Keratinocyte (primary cell): ENCODE results near the gene CAST. TPM values are rescaled to one million over a fixed set of nuclear protein-coding genes. Genes with fewer than 3 reads are reported as not detected.

ENCODE experiments used
- DNase-seq: peaks from one replicate; pipeline ENCODE4 v3.0.0-alpha.2; 2011; ENCODE audit warnings: low read depth, missing footprints, low spot score
- FAIRE-seq: peaks from 2 replicates; lab custom pipeline; 2011; peaks lifted over from hg19 to GRCh38; lab: Jason Lieb, UNC
- H2AFZ ChIP-seq: 2 replicates; pipeline ENCODE4 v1.6.0; 2012; ENCODE audit warnings: low read length, control low read depth, inconsistent platforms; ENCODE audit not compliant: control insufficient read depth
- H3K27ac ChIP-seq: 2 replicates; pipeline ENCODE4 v1.5.1; 2011; ENCODE audit warnings: low read length; ENCODE audit not compliant: control insufficient read depth, insufficient read depth
- H3K27me3 ChIP-seq: 3 replicates; pipeline ENCODE4 v1.6.0; 2011; ENCODE audit warnings: low read length; ENCODE audit not compliant: control insufficient read depth, insufficient read depth; ENCODE audit errors: extremely low read depth
- H3K36me3 ChIP-seq, 2 experiments: 2 replicates in 1 of 2; 3 replicates in 1 of 2; pipeline ENCODE4 v1.5.1; 2011; ENCODE audit warnings: low read length in 2 of 2, mild to moderate bottlenecking in 1 of 2; ENCODE audit not compliant: control insufficient read depth in 2 of 2, insufficient read depth in 2 of 2; ENCODE audit errors: extremely low read depth in 1 of 2
- H3K4me1 ChIP-seq: 3 replicates; pipeline ENCODE4 v1.5.1; 2011; ENCODE audit warnings: low read length; ENCODE audit not compliant: control insufficient read depth, insufficient read depth; ENCODE audit errors: extremely low read depth
- H3K4me2 ChIP-seq: 3 replicates; pipeline ENCODE4 v1.6.0; 2011; ENCODE audit warnings: low read depth, low read length; ENCODE audit not compliant: control insufficient read depth, insufficient read depth; ENCODE audit errors: extremely low read depth
- H3K4me3 ChIP-seq, 3 experiments: fragments of 200-600 bp in 1 of 3; sonication (generic) in 1 of 3; 2 replicates in 2 of 3; 3 replicates in 1 of 3; pipeline ENCODE4 v1.5.1; 2011 to 2016; ENCODE audit warnings: low read length in 3 of 3, mild to moderate bottlenecking in 3 of 3, control low read depth in 2 of 3, inconsistent platforms in 1 of 3, low read depth in 1 of 3, mixed read lengths in 1 of 3, mixed run types in 1 of 3, moderate library complexity in 1 of 3; ENCODE audit not compliant: control insufficient read depth in 2 of 3, insufficient read depth in 2 of 3; ENCODE audit errors: extremely low read depth in 1 of 3
- H3K79me2 ChIP-seq: 2 replicates; pipeline ENCODE4 v1.6.0; 2012; ENCODE audit warnings: low read length; ENCODE audit not compliant: control insufficient read depth, insufficient read depth
- H3K9ac ChIP-seq: 3 replicates; pipeline ENCODE4 v1.6.0; 2011; ENCODE audit warnings: low read length; ENCODE audit not compliant: control insufficient read depth, insufficient read depth; ENCODE audit errors: extremely low read depth
- H3K9me1 ChIP-seq: 3 replicates; pipeline ENCODE4 v1.6.0; 2011; ENCODE audit warnings: low read length; ENCODE audit not compliant: control insufficient read depth, insufficient read depth; ENCODE audit errors: extremely low read depth
- H3K9me3 ChIP-seq: 2 replicates; pipeline ENCODE4 v1.5.1; 2012; ENCODE audit warnings: low read depth, low read length; ENCODE audit not compliant: control insufficient read depth
- H4K20me1 ChIP-seq: 3 replicates; pipeline ENCODE4 v1.6.0; 2011; ENCODE audit warnings: low read length; ENCODE audit not compliant: control insufficient read depth, insufficient read depth; ENCODE audit errors: extremely low read depth
- CTCF ChIP-seq, 3 experiments: IDR thresholded peaks in 1 of 3; conservative IDR thresholded peaks in 1 of 3; optimal IDR thresholded peaks in 1 of 3; 2 replicates in 2 of 3; 3 replicates in 1 of 3; pipeline versions ENCODE3 to v1.5.1; 2011; ENCODE audit warnings: low read length in 3 of 3, mild to moderate bottlenecking in 3 of 3, moderate library complexity in 2 of 3, control low read depth in 1 of 3, inconsistent platforms in 1 of 3; ENCODE audit not compliant: insufficient read depth in 2 of 3; ENCODE audit errors: extremely low read depth in 1 of 3
- EZH2 ChIP-seq: IDR thresholded peaks from one replicate; pipeline ENCODE4 v1.6.1; 2012; ENCODE audit warnings: inconsistent platforms, mild to moderate bottlenecking, low read length, moderate library complexity
- dilution Hi-C: fragments of 300-500 bp; cut with MboI; formaldehyde crosslinking; loops from one replicate; pipeline ENCODE4 v1.7.0; 2020; ENCODE audit warnings: low sequenced_read_pairs; ENCODE audit not compliant: extremely low pct_ligation_motif_present
- polyA plus RNA-seq, 5 experiments: library from polyadenylated mRNA; depleted of rRNA in 3 of 5; stranded (reverse) in 3 of 5; stranded (forward) in 1 of 5; unstranded in 1 of 5; fragments of >200 nt; gene quantifications; 1 replicate in 1 of 5; 2 replicates in 3 of 5; 3 replicates in 1 of 5; pipeline versions ENCODE4 v1.2.1 to v1.2.3, GENCODE V29; 2011 to 2012; ENCODE audit warnings: missing spikeins in 2 of 5, low read depth in 1 of 5, low replicate concordance in 1 of 5

The CAST gene
- polyA plus RNA-seq, 1 donor (not counting 4 experiments of a cell fraction or from before 2014, with no cell fraction given), result 238 TPM

GRCh38 chr5:96702503-96703383 is 40.6 kb downstream of the CAST start:
- Histone ChIP-seq H3K9me1 (no peaks in the 10 kb centered on the region), H3K9me3 (no peaks in the 10 kb centered on the region), H3K27ac (peak overlapping the region; percentile 98), H2AFZ (no peak overlapping the region), H3K27me3 (no peaks in the 10 kb centered on the region), H3K36me3 (peaks cover 1 to 4% of the 10 kb centered on the region in 2 experiments), H3K9ac (peak overlapping the region; percentile 98), H4K20me1 (no peaks in the 10 kb centered on the region), H3K4me3 (peak overlapping the region; percentile 57 to 91 (median 75)), H3K4me1 (peaks cover 66% of the 10 kb centered on the region), H3K79me2 (peaks cover 51% of the 10 kb centered on the region), H3K4me2 (peak overlapping the region; percentile 89)
- no peak for DNase-seq
- FAIRE-seq, result peak; percentile 65
- dilution Hi-C loops, result no loop called here
- no peak for TF ChIP-seq EZH2
- TF ChIP-seq CTCF (optimal IDR thresholded peaks at IDR 0.05 in 1 of 3, IDR thresholded peaks at IDR 0.05 in 1 of 3, conservative IDR thresholded peaks at IDR 0.05 in 1 of 3; ENCODE audit: extremely low read depth in 1 of 3, insufficient read depth in 2 of 3, low read length in 3 of 3), result no peak

DNA sequence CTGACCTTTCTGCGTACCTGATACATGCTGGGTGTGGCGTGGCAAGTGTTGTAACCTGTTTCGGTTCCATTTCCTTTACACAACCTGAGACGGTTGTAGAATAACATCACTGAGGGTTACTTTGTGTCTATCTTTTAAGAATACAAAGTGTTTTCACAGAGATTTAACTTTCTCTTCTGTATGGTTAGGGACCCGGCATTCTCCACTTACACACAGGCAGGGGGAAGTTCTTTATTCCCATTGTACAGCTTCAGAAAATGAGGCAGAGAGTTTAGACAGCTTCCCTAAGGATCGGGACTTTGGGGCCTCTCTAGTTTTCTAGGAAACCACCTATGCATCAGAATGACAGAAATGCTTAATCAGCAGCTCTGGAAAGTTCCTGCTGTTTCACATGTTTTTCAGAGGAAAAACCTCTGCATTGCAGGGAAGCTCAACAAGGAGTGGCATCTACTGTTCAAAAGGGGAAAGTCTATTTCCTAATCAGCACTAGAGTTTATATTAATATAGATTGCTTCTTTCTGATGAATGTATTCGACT is 41.3 kb downstream of the CAST start:
- Histone ChIP-seq H3K4me3 (peak overlapping the region; percentile 57 to 91 (median 75)), H2AFZ (no peak overlapping the region), H3K9me1 (no peaks in the 10 kb centered on the region), H3K79me2 (peaks cover 57% of the 10 kb centered on the region), H3K36me3 (peaks cover 1 to 4% of the 10 kb centered on the region in 2 experiments), H3K4me1 (peaks cover 73% of the 10 kb centered on the region), H3K9ac (peak overlapping the region; percentile 98), H3K4me2 (peak overlapping the region; percentile 89), H3K27ac (peak overlapping the region; percentile 98), H3K27me3 (no peaks in the 10 kb centered on the region), H3K9me3 (no peaks in the 10 kb centered on the region), H4K20me1 (no peaks in the 10 kb centered on the region)
- TF ChIP-seq EZH2, result no peak
- no peak for TF ChIP-seq CTCF (optimal IDR thresholded peaks at IDR 0.05 in 1 of 3, IDR thresholded peaks at IDR 0.05 in 1 of 3, conservative IDR thresholded peaks at IDR 0.05 in 1 of 3; ENCODE audit: extremely low read depth in 1 of 3, insufficient read depth in 2 of 3, low read length in 3 of 3)
- dilution Hi-C loops, result no loop called here
- DNase-seq (no peak), FAIRE-seq (peak; percentile 92)
